Measurements from ENCODE around the gene FGGY.
"Not testable (repeated sequence)": the region's sequence is repeated elsewhere in the genome, so short reads cannot be mapped to it uniquely, and the experiment has no call there.

The FGGY gene

DNA sequence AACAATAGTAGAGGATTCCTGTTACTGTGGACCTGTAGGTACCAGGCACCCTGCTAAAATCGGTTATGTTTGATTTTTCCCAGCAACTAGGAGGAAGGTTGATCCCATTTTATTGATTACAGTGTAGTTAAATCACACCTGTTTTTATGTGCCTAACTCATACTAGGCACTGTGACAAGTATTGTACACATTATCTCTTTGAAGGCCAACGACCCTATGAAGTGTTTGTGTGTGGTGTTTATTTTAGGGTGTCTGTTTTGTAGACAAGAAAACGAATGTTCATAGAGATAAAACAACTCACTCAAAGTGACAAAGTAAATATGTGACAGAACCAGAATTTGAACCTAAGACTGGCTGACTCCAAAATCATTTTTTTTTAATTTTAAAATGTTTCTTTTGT, 49.5 kb downstream of the FGGY start:
- TF ChIP-seq, protein P1, sequence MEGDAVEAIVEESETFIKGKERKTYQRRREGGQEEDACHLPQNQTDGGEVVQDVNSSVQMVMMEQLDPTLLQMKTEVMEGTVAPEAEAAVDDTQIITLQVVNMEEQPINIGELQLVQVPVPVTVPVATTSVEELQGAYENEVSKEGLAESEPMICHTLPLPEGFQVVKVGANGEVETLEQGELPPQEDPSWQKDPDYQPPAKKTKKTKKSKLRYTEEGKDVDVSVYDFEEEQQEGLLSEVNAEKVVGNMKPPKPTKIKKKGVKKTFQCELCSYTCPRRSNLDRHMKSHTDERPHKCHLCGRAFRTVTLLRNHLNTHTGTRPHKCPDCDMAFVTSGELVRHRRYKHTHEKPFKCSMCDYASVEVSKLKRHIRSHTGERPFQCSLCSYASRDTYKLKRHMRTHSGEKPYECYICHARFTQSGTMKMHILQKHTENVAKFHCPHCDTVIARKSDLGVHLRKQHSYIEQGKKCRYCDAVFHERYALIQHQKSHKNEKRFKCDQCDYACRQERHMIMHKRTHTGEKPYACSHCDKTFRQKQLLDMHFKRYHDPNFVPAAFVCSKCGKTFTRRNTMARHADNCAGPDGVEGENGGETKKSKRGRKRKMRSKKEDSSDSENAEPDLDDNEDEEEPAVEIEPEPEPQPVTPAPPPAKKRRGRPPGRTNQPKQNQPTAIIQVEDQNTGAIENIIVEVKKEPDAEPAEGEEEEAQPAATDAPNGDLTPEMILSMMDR (IDR thresholded peaks at IDR 0.05; ENCODE audit: low read depth, low read length, missing control alignments) = no peak
- DNase-seq (ENCODE audit: low read depth) = no peak
- H3K4me3 ChIP-seq (ENCODE audit: low read depth, low read length) = no peak overlapping the region

DNA sequence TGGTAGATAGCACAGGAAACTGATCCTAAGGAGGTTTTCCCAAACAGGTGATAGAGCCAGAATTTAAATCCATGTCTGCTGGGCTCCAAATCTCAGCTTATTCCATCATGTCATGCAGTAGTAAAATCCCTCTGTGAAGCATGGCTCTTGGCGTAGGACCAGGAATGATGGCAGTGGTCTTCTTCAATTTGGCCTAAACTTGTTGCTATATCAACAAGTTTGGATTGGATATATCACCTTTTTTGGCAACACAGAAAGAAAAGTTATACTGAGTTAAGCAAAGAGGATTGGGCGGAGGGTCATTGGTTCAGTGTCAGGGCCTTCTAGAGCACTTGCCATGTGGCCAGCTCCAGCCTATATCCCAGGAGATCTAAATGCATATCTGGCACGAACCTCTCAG, 52.2 kb downstream of the FGGY start:
- TF ChIP-seq, protein P1 (IDR thresholded peaks at IDR 0.05; ENCODE audit: low read depth, low read length, missing control alignments) = no peak
- no peak overlapping the region for H3K4me3 ChIP-seq (ENCODE audit: low read depth, low read length)
- DNase-seq (ENCODE audit: low read depth) = no peak

DNA sequence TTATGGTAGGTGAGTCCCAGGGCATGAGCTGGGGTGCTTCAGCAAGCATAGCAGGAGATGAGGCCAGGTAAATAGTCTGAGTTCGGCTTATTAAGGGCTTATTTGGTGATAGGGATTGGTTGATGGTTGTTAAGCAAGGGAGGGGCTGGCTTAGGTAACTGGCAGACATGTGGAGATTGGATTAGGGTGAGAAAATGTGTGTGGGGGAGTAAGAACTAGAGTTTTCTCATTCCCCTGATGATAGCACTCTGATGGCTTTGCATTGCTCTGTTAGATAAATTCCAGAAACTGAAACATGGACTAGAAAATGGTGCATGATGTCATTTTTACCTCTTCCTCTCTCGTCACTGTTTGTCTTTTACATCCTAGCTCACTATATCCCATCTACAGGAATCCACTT, 53.6 kb downstream of the FGGY start:
- no peak overlapping the region for H3K4me3 ChIP-seq (ENCODE audit: low read depth, low read length)
- TF ChIP-seq, protein P1 (IDR thresholded peaks at IDR 0.05; ENCODE audit: low read depth, low read length, missing control alignments) = no peak
- no peak for DNase-seq (ENCODE audit: low read depth)

DNA sequence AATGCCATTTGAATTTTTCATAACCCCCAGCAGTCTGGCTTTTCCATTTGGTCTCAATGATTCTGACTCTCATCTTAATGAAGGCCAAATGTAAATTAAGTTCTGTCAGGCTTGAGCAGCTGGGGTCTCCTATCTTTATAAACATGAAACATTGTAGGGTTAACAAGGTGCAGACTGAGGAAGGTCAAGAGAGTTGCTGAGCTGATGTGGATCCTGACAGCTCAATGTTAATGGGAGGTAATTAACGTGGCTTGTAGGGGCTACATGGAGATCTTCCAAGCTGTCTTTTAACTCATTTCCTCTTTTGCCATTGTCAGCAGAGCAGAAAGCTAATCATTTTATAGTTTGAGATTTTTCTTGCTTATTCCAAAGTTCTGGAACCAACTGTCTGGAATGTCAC, 55.2 kb downstream of the FGGY start:
- H3K4me3 ChIP-seq (ENCODE audit: low read depth, low read length) = no peak overlapping the region
- no peak for DNase-seq (ENCODE audit: low read depth)
- TF ChIP-seq, protein P1 (IDR thresholded peaks at IDR 0.05; ENCODE audit: low read depth, low read length, missing control alignments) = no peak

DNA sequence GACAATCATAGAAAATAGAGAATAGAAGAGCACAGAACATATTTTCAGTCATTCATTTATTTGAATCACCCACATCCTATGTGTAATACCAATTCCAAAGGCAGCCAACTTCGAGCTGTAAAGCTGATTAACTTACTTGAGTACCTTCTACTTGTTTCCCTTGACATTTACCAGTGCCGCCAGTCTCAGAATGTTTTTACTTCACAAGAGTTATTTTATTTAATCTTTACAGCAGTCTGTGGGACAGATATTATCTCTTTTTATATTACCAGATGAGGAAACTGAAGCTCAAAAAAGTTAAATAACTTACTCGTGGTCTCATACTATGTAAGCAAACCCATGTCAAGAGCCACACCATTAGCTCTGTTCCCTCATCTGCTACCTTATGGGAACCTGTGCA, 56.6 kb downstream of the FGGY start:
- TF ChIP-seq, protein P1 (IDR thresholded peaks at IDR 0.05; ENCODE audit: low read depth, low read length, missing control alignments) = no peak
- DNase-seq (ENCODE audit: low read depth) = no peak
- no peak overlapping the region for H3K4me3 ChIP-seq (ENCODE audit: low read depth, low read length)

DNA sequence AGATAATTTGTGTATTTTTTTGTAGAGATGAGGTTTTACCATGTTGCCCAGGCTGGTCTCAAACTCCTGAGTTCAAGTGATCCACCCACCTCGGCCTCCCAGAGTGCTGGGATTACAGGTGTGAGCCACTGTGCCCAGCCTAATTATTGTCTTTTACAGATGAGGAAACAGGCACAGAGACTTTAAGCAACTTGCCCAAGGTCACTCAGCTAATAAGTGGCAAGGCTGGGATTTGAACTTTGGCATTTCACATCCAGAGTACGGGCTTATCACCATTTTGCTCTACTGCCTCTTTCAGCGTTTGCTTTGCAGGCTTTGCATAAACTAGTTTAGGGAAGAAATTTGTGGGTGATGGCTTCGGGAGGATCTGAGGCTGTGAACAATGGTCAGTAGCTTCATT, 57.3 kb downstream of the FGGY start:
- not testable (repeated sequence) for H3K4me3 ChIP-seq (ENCODE audit: low read depth, low read length); DNase-seq (ENCODE audit: low read depth)

DNA sequence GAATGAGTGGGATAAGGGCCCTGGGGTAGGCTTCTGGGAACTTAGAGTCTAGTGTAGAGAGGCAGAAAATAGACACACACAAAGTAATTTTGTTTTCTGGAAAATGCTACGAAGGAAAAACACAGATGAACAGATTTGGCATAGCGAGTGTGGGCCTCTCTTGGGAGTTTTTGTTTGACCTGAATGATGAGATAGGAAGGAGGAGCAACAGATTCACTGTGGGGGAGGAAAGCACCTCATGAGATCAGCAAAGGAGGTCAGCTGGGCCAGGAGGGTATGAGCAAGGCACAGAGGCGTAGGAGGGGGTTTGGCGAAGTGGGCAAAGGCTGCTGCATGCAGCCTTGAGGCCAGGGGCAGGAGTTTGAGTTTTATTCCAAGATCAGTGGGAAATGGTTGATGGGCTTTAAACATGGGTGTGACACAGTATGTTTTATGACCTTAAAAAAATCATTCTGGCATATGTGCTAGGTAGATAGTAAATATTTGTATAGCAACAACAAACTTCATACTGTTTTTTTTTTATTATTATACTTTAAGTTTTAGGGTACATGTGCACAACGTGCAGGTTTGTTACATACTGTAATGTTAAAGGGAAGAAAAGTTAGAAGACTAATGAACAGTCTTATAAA, 57.9 kb downstream of the FGGY start:
- TF ChIP-seq, protein P1 (IDR thresholded peaks at IDR 0.05; ENCODE audit: low read depth, low read length, missing control alignments) = no peak
- H3K4me3 ChIP-seq (ENCODE audit: low read depth, low read length) = no peak overlapping the region
- peak; percentile 44 for DNase-seq (ENCODE audit: low read depth)
